ENCODE measurements around the gene TMEM139.
"Not testable (repeated sequence)": the region's sequence is repeated elsewhere in the genome, so short reads cannot be mapped to it uniquely, and the experiment has no call there.

Gene TMEM139

GRCh38 chr7:143289888-143290287 is 5.1 kb downstream of the TMEM139 start:
- not testable (repeated sequence) for DNase-seq

GRCh38 chr7:143290293-143290692 is 5.5 kb downstream of the TMEM139 start:
- no peak for DNase-seq

GRCh38 chr7:143292876-143293275 is 8.1 kb downstream of the TMEM139 start:
- no peak for DNase-seq

GRCh38 chr7:143295870-143296269 is 11.1 kb downstream of the TMEM139 start:
- no peak for DNase-seq

- no peak for DNase-seq
Observed at GRCh38 chr7:143296686-143297085, 11.9 kb downstream of the TMEM139 start.

GRCh38 chr7:143299346-143299745 is 14.6 kb downstream of the TMEM139 start:
- no peak for DNase-seq

GRCh38 chr7:143299840-143300239 is 15.1 kb downstream of the TMEM139 start:
- peak; percentile 33 for DNase-seq

- DNase-seq = no peak
Observed at GRCh38 chr7:143300959-143301935, 16.5 kb downstream of the TMEM139 start.

- no peak for DNase-seq
Observed at GRCh38 chr7:143303733-143304132, 19.0 kb downstream of the TMEM139 start.

GRCh38 chr7:143304938-143305337 is 20.2 kb downstream of the TMEM139 start:
- no peak for DNase-seq

GRCh38 chr7:143305423-143306070 is 20.8 kb downstream of the TMEM139 start:
- peak; percentile 58 for DNase-seq

- no peak for DNase-seq
Observed at GRCh38 chr7:143308632-143309031, 23.9 kb downstream of the TMEM139 start.

- DNase-seq = no peak
Observed at GRCh38 chr7:143314127-143314526, 29.4 kb downstream of the TMEM139 start.

- no peak for DNase-seq
Observed at GRCh38 chr7:143315776-143316175, 31.0 kb downstream of the TMEM139 start, which contains the start of gene CLCN1. TSS of gene CLCN1 (plus strand) at chr7:143316111. CDS start at chr7:143316213, 102 bp downstream.

- no peak for DNase-seq
Observed at GRCh38 chr7:143316492-143316891, 31.7 kb downstream of the TMEM139 start.

- no peak for DNase-seq
Observed at GRCh38 chr7:143318661-143319060, 33.9 kb downstream of the TMEM139 start.

- DNase-seq = no peak
Observed at GRCh38 chr7:143320620-143321019, 35.9 kb downstream of the TMEM139 start.

- no peak for DNase-seq
Observed at GRCh38 chr7:143321242-143321641, 36.5 kb downstream of the TMEM139 start.

GRCh38 chr7:143321734-143322133 is 37.0 kb downstream of the TMEM139 start:
- no peak for DNase-seq

GRCh38 chr7:143322760-143323633 is 38.2 kb downstream of the TMEM139 start:
- no peak for DNase-seq

GRCh38 chr7:143323653-143324052 is 38.9 kb downstream of the TMEM139 start:
- DNase-seq = no peak

- no peak for DNase-seq
Observed at GRCh38 chr7:143325240-143325639, 40.5 kb downstream of the TMEM139 start.

- DNase-seq = no peak
Observed at GRCh38 chr7:143327903-143328302, 43.1 kb downstream of the TMEM139 start.
